OCI-LY3 (cell line): ENCODE results near the gene ELFN1.

Experiments
- EZH2phosphoT487 ChIP-seq: fragments of 200-600 bp; shearing (Covaris generic); IDR thresholded peaks from 2 replicates; pipeline ENCODE4 v1.6.1; 2018; ENCODE audit warnings: antibody characterized with exemption, mixed run types, low read depth
- TF ChIP-seq, protein P1 (sequence below): fragments of 200-600, 300-600 bp; sonication (generic); IDR thresholded peaks from 2 replicates; pipeline ENCODE4 v1.5.1; 2014; ENCODE audit warnings: antibody characterized with exemption, low read length, low read depth

DNA sequence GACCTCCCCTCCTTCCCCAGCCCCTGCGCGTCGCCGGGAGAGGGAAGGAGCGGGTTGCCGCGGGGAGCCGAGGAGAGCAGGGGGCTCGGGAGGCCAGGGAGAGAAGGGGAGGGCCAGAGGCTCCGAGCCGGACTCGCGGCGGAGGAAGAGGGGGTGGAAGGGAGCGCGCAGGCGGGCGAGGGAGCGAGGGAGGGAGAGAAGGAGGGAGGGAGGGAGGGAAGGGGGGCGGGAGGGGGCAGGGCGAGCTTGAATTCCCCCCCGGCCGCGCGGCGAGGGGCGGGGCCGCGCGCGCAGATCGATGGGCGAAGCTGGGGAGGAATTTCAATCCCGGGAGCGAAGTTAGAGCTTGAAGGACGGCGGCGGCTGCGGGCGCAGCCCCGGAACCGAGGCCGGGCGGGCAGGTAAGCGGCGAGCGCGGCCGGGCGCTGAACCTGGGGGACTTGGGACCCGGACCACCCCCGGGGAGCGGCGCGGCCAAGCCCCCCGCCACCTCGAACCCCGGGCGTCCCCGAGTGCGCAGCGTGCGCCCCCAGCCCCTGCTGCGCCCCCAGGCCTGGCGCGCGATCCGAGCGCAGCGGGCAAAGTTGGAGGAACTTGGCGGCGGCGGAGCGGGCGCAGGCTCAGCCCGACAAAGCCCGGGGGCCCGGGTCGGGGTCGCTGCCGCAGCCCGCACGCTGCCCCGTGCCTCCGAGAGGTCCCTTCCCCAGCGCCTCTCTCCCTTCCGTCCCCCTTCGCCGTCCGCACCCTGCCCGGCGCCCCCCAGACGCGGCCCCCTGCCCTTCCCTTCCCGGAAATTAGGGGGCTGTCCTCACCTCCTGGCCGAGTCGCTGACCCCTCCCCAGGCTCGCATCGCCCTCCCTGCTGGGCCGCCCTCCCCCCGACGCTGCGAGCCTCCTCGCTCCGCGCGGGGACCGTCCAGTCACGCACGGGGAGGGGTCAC, at the start of gene ELFN1:
- TF ChIP-seq, protein P1, sequence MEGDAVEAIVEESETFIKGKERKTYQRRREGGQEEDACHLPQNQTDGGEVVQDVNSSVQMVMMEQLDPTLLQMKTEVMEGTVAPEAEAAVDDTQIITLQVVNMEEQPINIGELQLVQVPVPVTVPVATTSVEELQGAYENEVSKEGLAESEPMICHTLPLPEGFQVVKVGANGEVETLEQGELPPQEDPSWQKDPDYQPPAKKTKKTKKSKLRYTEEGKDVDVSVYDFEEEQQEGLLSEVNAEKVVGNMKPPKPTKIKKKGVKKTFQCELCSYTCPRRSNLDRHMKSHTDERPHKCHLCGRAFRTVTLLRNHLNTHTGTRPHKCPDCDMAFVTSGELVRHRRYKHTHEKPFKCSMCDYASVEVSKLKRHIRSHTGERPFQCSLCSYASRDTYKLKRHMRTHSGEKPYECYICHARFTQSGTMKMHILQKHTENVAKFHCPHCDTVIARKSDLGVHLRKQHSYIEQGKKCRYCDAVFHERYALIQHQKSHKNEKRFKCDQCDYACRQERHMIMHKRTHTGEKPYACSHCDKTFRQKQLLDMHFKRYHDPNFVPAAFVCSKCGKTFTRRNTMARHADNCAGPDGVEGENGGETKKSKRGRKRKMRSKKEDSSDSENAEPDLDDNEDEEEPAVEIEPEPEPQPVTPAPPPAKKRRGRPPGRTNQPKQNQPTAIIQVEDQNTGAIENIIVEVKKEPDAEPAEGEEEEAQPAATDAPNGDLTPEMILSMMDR, result no peak
- no peak for TF ChIP-seq EZH2phosphoT487
